ENCODE results near the gene GAPDHS. TPM values are rescaled to one million over a fixed set of nuclear protein-coding genes. Genes with fewer than 3 reads are reported as not detected.

The GAPDHS gene
- total and polyA plus RNA-seq, 2 of the 4 experiments (the other 2 are of a cell fraction), result not detected

DNA sequence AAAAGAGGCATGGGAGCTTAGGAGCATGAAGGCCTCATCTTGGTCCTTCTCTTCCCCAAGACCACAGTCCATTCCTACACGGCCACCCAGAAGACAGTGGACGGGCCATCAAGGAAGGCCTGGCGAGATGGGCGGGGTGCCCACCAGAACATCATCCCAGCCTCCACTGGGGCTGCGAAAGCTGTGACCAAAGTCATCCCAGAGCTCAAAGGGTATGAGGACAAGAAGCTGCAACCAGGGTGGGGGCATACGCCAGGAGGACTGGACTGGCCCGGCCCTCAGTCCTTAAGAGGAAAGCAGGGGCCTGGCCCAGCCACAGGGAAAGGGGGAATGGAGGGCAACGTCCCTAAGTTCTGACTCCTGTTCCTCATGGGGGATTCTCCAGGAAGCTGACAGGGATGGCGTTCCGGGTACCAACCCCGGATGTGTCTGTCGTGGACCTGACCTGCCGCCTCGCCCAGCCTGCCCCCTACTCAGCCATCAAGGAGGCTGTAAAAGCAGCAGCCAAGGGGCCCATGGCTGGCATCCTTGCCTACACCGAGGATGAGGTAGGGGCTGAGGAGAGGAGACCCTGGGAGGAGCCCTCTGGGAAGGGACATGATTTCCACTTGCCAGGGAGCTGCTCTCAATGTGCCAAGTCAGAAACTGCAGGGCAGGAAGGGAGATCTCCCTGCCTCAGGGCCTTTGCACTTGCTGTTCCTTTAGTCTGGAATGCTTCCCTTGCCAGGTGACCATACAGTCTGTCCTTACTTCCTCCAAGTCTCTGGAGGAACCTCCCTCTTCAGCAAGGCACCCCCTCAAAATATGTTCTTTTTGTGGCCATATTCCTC, 10.2 kb downstream of the GAPDHS start:
- Histone ChIP-seq H3K4ac (ENCODE audit: low read depth, low read length) (no peak overlapping the region), H4K8ac (ENCODE audit: low read depth in 2 of 2, low read length in 2 of 2) (no peak overlapping the region), H3K9me1 (ENCODE audit: insufficient read depth, low read length) (peaks cover 9% of the 10 kb centered on the region; the same call in 1 of the 2 replicates), H3K23ac (ENCODE audit: low read depth, low read length) (no peak overlapping the region), H2AK5ac (ENCODE audit: low read depth, low read length) (no peak overlapping the region), H2BK15ac (ENCODE audit: low read depth, low read length) (no peak overlapping the region), H4K5ac (ENCODE audit: low read depth, low read length) (no peak overlapping the region), H2AFZ (replicated peaks; ENCODE audit: low read length, poor library complexity) (no peak overlapping the region), H3K4me2 (ENCODE audit: low read depth, low read length) (no peak overlapping the region), H2BK5ac (ENCODE audit: low read depth, low read length, poor library complexity, severe bottlenecking) (no peak overlapping the region), H3K18ac (ENCODE audit: low read depth, low read length) (no peak overlapping the region), H2BK120ac (ENCODE audit: low read depth, low read length) (no peak overlapping the region), H3K27ac (ENCODE audit: insufficient read depth, low read length) (no peak overlapping the region), H4K20me1 (ENCODE audit: insufficient read depth, low read length) (no peaks in the 10 kb centered on the region), H3K9me3 (ENCODE audit: control insufficient read depth, insufficient read depth, low read length) (no peaks in the 10 kb centered on the region), H3K79me1 (ENCODE audit: low read depth in 1 of 2, low read length in 2 of 2) (peaks cover 29 to 45% of the 10 kb centered on the region in 2 experiments), H3K36me3 (ENCODE audit: control insufficient read depth, insufficient read depth, low read length) (peaks cover 4% of the 10 kb centered on the region; the same call in 1 of the 2 replicates), H3K9ac (ENCODE audit: low read depth, low read length) (no peak overlapping the region), H3K56ac (ENCODE audit: extremely low read depth, insufficient read depth, low read length) (no peak overlapping the region), H3K14ac (replicated peaks; ENCODE audit: low read depth, low read length) (no peak overlapping the region), H2AK9ac (replicated peaks; ENCODE audit: low read depth, low read length, poor library complexity) (peak overlapping the region; percentile 10), H3K4me3 (ENCODE audit: insufficient read depth, low read depth, low read length) (no peak overlapping the region), H2BK20ac (ENCODE audit: low read depth, low read length) (no peak overlapping the region), H4K91ac (ENCODE audit: insufficient read depth, low read depth, low read length) (no peak overlapping the region), H3K27me3 (ENCODE audit: control insufficient read depth, insufficient read depth, low read length) (no peaks in the 10 kb centered on the region), H3K4me1 (ENCODE audit: control insufficient read depth, insufficient read depth, low read length) (peaks cover 8% of the 10 kb centered on the region)
- no peak for DNase-seq
- ChIA-PET CTCF (no interaction called here), POLR2A (ENCODE audit: unreplicated experiment) (no interaction called here)
- dilution Hi-C loops (cut with HindIII; ENCODE audit: low sequenced_read_pairs, unreplicated experiment), result no loop called here
- TF ChIP-seq MXI1 (IDR thresholded peaks at IDR 0.05; ENCODE audit: borderline replicate concordance, low read depth, low read length) (no peak), CTCF (conservative IDR thresholded peaks at IDR 0.05; ENCODE audit: low read depth, low read length) (no peak), SMC3 (IDR thresholded peaks at IDR 0.05; ENCODE audit: low read depth, low read length) (no peak), RCOR1 (IDR thresholded peaks at IDR 0.05; ENCODE audit: insufficient replicate concordance, low read length) (no peak), RAD21 (IDR thresholded peaks at IDR 0.05; ENCODE audit: low read length) (no peak), USF2 (IDR thresholded peaks at IDR 0.05; ENCODE audit: low read depth, low read length) (no peak), MAZ (IDR thresholded peaks at IDR 0.05; ENCODE audit: borderline replicate concordance, low read depth, low read length) (no peak), BHLHE40 (IDR thresholded peaks at IDR 0.05; ENCODE audit: low read depth, low read length) (no peak)
- ATAC-seq (ENCODE audit: low read depth), result no peak
- in situ Hi-C loops (cut with MboI; ENCODE audit: low sequenced_read_pairs), result no loop called here
- intact Hi-C loops (cut with micrococcal nuclease), result loop anchor here (2.0 kb wide), 1 partner anchor 33 kb away; no protein-coding TSS in a partner anchor
- WGBS, 2 experiments (ENCODE audit: extremely low coverage in 2 of 2, insufficient read length in 1 of 2), result 100% methylated on average over 3 of the region's 15 CpGs; no CpG with 5 or more reads in 1 of the 2 experiments
- BruUV-seq (replicated peaks), result no TSS peak
